Measurements from ENCODE around the gene PARN. TPM values are rescaled to one million over a fixed set of nuclear protein-coding genes. Genes with fewer than 3 reads are reported as not detected.
"Not testable (repeated sequence)": the region's sequence is repeated elsewhere in the genome, so short reads cannot be mapped to it uniquely, and the experiment has no call there.

The PARN gene
- polyA plus RNA-seq, 1 experiment = 33.9 TPM

GRCh38 chr16:14438256-14438655, 191.8 kb downstream of the PARN start:
- ChIA-PET POLR2A (no interaction called here), CTCF (interaction anchor here (0.6 kb wide), 1 partner anchor 178 kb away, joined by 5 read pairs; no protein-coding TSS in a partner anchor)
- H3K27ac ChIP-seq (ENCODE audit: low read depth, low read length) = no peak overlapping the region
- no peaks in the 10 kb centered on the region for H3K9me3 ChIP-seq (ENCODE audit: control insufficient read depth, insufficient read depth, low read length)
- no peak for TF ChIP-seq CTCF (IDR thresholded peaks at IDR 0.05; ENCODE audit: low read depth, low read length)
- DNase-seq (ENCODE audit: low read depth, low spot score) = no peak
- H3K4me3 ChIP-seq (ENCODE audit: low read depth, low read length) = no peak overlapping the region
- no peaks in the 10 kb centered on the region for H3K27me3 ChIP-seq (ENCODE audit: control insufficient read depth, insufficient read depth, low read length)

- POLR2A ChIA-PET = no interaction called here
- Histone ChIP-seq H3K27ac (ENCODE audit: low read depth, low read length) (no peak overlapping the region), H3K4me3 (ENCODE audit: low read depth, low read length) (no peak overlapping the region), H3K9me3 (ENCODE audit: control insufficient read depth, insufficient read depth, low read length) (no peaks in the 10 kb centered on the region), H3K27me3 (ENCODE audit: control insufficient read depth, insufficient read depth, low read length) (no peaks in the 10 kb centered on the region)
- TF ChIP-seq CTCF (IDR thresholded peaks at IDR 0.05; ENCODE audit: low read depth, low read length) = no peak
- no peak for DNase-seq (ENCODE audit: low read depth, low spot score)
- CTCF ChIA-PET = no interaction called here
These were observed 192.6 kb downstream of the PARN start for GRCh38 chr16:14437426-14437825.

GRCh38 chr16:14436401-14436955, 193.6 kb downstream of the PARN start:
- DNase-seq (ENCODE audit: low read depth, low spot score) = no peak
- POLR2A ChIA-PET = no interaction called here
- Histone ChIP-seq H3K27me3 (ENCODE audit: control insufficient read depth, insufficient read depth, low read length) (no peaks in the 10 kb centered on the region), H3K9me3 (ENCODE audit: control insufficient read depth, insufficient read depth, low read length) (no peaks in the 10 kb centered on the region), H3K27ac (ENCODE audit: low read depth, low read length) (no peak overlapping the region), H3K4me3 (ENCODE audit: low read depth, low read length) (no peak overlapping the region)
- CTCF ChIA-PET = no interaction called here
- no peak for TF ChIP-seq CTCF (IDR thresholded peaks at IDR 0.05; ENCODE audit: low read depth, low read length)

GRCh38 chr16:14434860-14435259, 195.2 kb downstream of the PARN start:
- Histone ChIP-seq H3K27ac (ENCODE audit: low read depth, low read length) (no peak overlapping the region), H3K9me3 (ENCODE audit: control insufficient read depth, insufficient read depth, low read length) (no peaks in the 10 kb centered on the region), H3K27me3 (ENCODE audit: control insufficient read depth, insufficient read depth, low read length) (no peaks in the 10 kb centered on the region), H3K4me3 (ENCODE audit: low read depth, low read length) (no peak overlapping the region)
- DNase-seq (ENCODE audit: low read depth, low spot score) = no peak
- POLR2A ChIA-PET = no interaction called here
- TF ChIP-seq CTCF (IDR thresholded peaks at IDR 0.05; ENCODE audit: low read depth, low read length) = no peak
- CTCF ChIA-PET = no interaction called here

- POLR2A ChIA-PET = not testable (repeated sequence)
These were observed 201.0 kb downstream of the PARN start for GRCh38 chr16:14428971-14429637.

More at GRCh38 chr16:14428971-14429637, 201.0 kb downstream of the PARN start:
- CTCF ChIA-PET; H3K27me3 ChIP-seq (ENCODE audit: control insufficient read depth, insufficient read depth, low read length); H3K9me3 ChIP-seq (ENCODE audit: control insufficient read depth, insufficient read depth, low read length); DNase-seq (ENCODE audit: low read depth, low spot score); H3K4me3 ChIP-seq (ENCODE audit: low read depth, low read length); H3K27ac ChIP-seq (ENCODE audit: low read depth, low read length): not testable (repeated sequence)

Measured in AG04450 (cell line).